Measurements from ENCODE around the gene LHB.

- TF ChIP-seq CTCF (IDR thresholded peaks at IDR 0.05): peak in 1 of 3 donors; percentile 9
- no peak for TF ChIP-seq POLR2A (IDR thresholded peaks at IDR 0.05)
Observed at GRCh38 chr19:49019242-49019932, 2.5 kb upstream of the LHB start.

All from breast epithelium (tissue), 3 donors.